ENCODE measurements around the gene SSC4D. TPM values are rescaled to one million over a fixed set of nuclear protein-coding genes. Genes with fewer than 3 reads are reported as not detected.

SSC4D gene
- total and polyA plus RNA-seq, 9 of the 15 experiments (the other 6 are each of a cell fraction or from before 2014, with no cell fraction given) = 0.06 to 1.1 (median 0.85) TPM; not detected in 1

GRCh38 chr7:76397409-76398183, 11.9 kb downstream of the SSC4D start (continued):
- 0 out of 2 replicates have a peak, but pooled peaks have one; percentile 47 for TF ChIP-seq GABPB2 (CRISPR knock-in tag; conservative IDR thresholded peaks at IDR 0.05)
- TF ChIP-seq ZNF551 (CRISPR knock-in tag; IDR thresholded peaks at IDR 0.05) = no peak
- peak; percentile 90; the same call in 1 of the 2 replicates for TF ChIP-seq KAT7 (CRISPR knock-in tag; IDR thresholded peaks at IDR 0.05; ENCODE audit: borderline replicate concordance)
- no peak for TF ChIP-seq ZNF431 (CRISPR knock-in tag; IDR thresholded peaks at IDR 0.05)
- TF ChIP-seq, protein P1, sequence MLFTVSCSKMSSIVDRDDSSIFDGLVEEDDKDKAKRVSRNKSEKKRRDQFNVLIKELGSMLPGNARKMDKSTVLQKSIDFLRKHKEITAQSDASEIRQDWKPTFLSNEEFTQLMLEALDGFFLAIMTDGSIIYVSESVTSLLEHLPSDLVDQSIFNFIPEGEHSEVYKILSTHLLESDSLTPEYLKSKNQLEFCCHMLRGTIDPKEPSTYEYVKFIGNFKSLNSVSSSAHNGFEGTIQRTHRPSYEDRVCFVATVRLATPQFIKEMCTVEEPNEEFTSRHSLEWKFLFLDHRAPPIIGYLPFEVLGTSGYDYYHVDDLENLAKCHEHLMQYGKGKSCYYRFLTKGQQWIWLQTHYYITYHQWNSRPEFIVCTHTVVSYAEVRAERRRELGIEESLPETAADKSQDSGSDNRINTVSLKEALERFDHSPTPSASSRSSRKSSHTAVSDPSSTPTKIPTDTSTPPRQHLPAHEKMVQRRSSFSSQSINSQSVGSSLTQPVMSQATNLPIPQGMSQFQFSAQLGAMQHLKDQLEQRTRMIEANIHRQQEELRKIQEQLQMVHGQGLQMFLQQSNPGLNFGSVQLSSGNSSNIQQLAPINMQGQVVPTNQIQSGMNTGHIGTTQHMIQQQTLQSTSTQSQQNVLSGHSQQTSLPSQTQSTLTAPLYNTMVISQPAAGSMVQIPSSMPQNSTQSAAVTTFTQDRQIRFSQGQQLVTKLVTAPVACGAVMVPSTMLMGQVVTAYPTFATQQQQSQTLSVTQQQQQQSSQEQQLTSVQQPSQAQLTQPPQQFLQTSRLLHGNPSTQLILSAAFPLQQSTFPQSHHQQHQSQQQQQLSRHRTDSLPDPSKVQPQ (CRISPR knock-in tag; IDR thresholded peaks at IDR 0.05; ENCODE audit: borderline replicate concordance) = 0 out of 2 replicates have a peak, but pooled peaks have one; percentile 38
- peak; percentile 43; the same call in 1 of the 2 replicates for TF ChIP-seq RHOXF2B (CRISPR knock-in tag; conservative IDR thresholded peaks at IDR 0.05)
- no peak for TF ChIP-seq BRD4 (IDR thresholded peaks at IDR 0.05)
- no peak for TF ChIP-seq SETDB1 (IDR thresholded peaks at IDR 0.05; ENCODE audit: low read length)
- TF ChIP-seq, protein P2, sequence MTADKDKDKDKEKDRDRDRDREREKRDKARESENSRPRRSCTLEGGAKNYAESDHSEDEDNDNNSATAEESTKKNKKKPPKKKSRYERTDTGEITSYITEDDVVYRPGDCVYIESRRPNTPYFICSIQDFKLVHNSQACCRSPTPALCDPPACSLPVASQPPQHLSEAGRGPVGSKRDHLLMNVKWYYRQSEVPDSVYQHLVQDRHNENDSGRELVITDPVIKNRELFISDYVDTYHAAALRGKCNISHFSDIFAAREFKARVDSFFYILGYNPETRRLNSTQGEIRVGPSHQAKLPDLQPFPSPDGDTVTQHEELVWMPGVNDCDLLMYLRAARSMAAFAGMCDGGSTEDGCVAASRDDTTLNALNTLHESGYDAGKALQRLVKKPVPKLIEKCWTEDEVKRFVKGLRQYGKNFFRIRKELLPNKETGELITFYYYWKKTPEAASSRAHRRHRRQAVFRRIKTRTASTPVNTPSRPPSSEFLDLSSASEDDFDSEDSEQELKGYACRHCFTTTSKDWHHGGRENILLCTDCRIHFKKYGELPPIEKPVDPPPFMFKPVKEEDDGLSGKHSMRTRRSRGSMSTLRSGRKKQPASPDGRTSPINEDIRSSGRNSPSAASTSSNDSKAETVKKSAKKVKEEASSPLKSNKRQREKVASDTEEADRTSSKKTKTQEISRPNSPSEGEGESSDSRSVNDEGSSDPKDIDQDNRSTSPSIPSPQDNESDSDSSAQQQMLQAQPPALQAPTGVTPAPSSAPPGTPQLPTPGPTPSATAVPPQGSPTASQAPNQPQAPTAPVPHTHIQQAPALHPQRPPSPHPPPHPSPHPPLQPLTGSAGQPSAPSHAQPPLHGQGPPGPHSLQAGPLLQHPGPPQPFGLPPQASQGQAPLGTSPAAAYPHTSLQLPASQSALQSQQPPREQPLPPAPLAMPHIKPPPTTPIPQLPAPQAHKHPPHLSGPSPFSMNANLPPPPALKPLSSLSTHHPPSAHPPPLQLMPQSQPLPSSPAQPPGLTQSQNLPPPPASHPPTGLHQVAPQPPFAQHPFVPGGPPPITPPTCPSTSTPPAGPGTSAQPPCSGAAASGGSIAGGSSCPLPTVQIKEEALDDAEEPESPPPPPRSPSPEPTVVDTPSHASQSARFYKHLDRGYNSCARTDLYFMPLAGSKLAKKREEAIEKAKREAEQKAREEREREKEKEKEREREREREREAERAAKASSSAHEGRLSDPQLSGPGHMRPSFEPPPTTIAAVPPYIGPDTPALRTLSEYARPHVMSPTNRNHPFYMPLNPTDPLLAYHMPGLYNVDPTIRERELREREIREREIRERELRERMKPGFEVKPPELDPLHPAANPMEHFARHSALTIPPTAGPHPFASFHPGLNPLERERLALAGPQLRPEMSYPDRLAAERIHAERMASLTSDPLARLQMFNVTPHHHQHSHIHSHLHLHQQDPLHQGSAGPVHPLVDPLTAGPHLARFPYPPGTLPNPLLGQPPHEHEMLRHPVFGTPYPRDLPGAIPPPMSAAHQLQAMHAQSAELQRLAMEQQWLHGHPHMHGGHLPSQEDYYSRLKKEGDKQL (CRISPR knock-in tag; IDR thresholded peaks at IDR 0.05; ENCODE audit: borderline replicate concordance) = no peak
- TF ChIP-seq CCAR2 (IDR thresholded peaks at IDR 0.05; ENCODE audit: low read depth, low read length) = no peak
- peak; percentile 98 for TF ChIP-seq ATF6 (CRISPR knock-in tag; IDR thresholded peaks at IDR 0.05)
- TF ChIP-seq CHD2 (IDR thresholded peaks at IDR 0.05; ENCODE audit: low read depth, low read length) = 0 out of 2 replicates have a peak, but pooled peaks have one; percentile 14
- TF ChIP-seq ZNF79 (CRISPR knock-in tag; IDR thresholded peaks at IDR 0.05; ENCODE audit: low read depth) = no peak
- TF ChIP-seq ZBTB49 (CRISPR knock-in tag; IDR thresholded peaks at IDR 0.05; ENCODE audit: borderline replicate concordance) = no peak
- TF ChIP-seq MCM7 (IDR thresholded peaks at IDR 0.05) = no peak

All from K562 (cell line).